Right lobe of liver (tissue), 6 donors: ENCODE results near the gene MPP4. TPM values are rescaled to one million over a fixed set of nuclear protein-coding genes. Genes with fewer than 3 reads are reported as not detected.

Experiments used
- ATAC-seq, 4 donors: fragments of 200-7000 bp; cut with Tn5 transposase; one replicate each; pipeline ENCODE4 v1.9.1; 2020; ENCODE audit warnings: mild to moderate bottlenecking in 4 of 4, moderate library complexity in 4 of 4
- DNase-seq, 3 donors: peaks; one replicate each; pipeline ENCODE4 v3.0.0-alpha.2; 2020
- H3K27ac ChIP-seq, 3 donors: fragments of 200-600 bp; one replicate each; pipeline ENCODE4 v1.8.0; 2022
- H3K27me3 ChIP-seq, 2 donors: fragments of 200-600 bp; one replicate each; pipeline ENCODE4 v1.8.0; 2022
- H3K36me3 ChIP-seq, 4 donors: fragments of 200-600 bp; sonication (generic) in 1 of 4; one replicate each; pipeline versions ENCODE4 v1.5.1 to v1.8.0; 2017 to 2022; ENCODE audit warnings: control low read depth in 1 of 4
- H3K4me1 ChIP-seq, 4 donors: fragments of 200-600 bp; sonication (generic) in 1 of 4; one replicate each; pipeline versions ENCODE4 v1.5.1 to v1.8.0; 2017 to 2022; ENCODE audit warnings: control low read depth in 1 of 4
- H3K4me3 ChIP-seq, 3 donors: fragments of 200-600 bp; one replicate each; pipeline ENCODE4 v1.8.0; 2022
- H3K9me3 ChIP-seq, 4 donors: fragments of 200-600 bp; sonication (generic) in 1 of 4; one replicate each; pipeline versions ENCODE4 v1.5.1 to v1.8.0; 2017 to 2022; ENCODE audit warnings: control low read depth in 1 of 4
- POLR2A ChIP-seq: fragments of 450-650 bp; IDR thresholded peaks from one replicate; pipeline ENCODE4 v1.6.1; 2017; ENCODE audit warnings: antibody characterized with exemption, mild to moderate bottlenecking
- WGBS: methylation state at CpG from one replicate; pipeline ENCODE4 v1.1.6; 2018; ENCODE audit warnings: low coverage, low lambda C conversion rate; ENCODE audit not compliant: insufficient coverage; ENCODE audit errors: missing lambda C conversion rate; 5-methylcytosine and 5-hydroxymethylcytosine counted together
- intact Hi-C, 2 donors: fragments of 100-400 bp; cut with DNase I; formaldehyde crosslinking; loops; one replicate each; pipeline versions ENCODE4 v1.11.2 to v1.14.1; 2022
- total RNA-seq, 6 experiments: library from RNA; depleted of rRNA in 2 of 6; stranded (reverse); fragments of >200 nt in 2 of 6; fragmentation: NEBNext Ultra II Directional in 3 of 6; extraction: Animal tissue kit (Norgen Biotek cat#: 25700) in 3 of 6; gene quantifications; one replicate each; pipeline versions ENCODE4 v1.1.0 to v1.2.4, GENCODE V29; 2016 to 2023
- TF ChIP-seq, protein P1 (sequence below), 4 donors: fragments of 200-600 bp in 3 of 4; fragments of 450-650 bp in 1 of 4; IDR thresholded peaks; one replicate each; pipeline versions ENCODE4 v1.5.1 to v1.8.0; 2016 to 2022; ENCODE audit warnings: antibody characterized with exemption in 4 of 4, mild to moderate bottlenecking in 2 of 4
- donor health status: DM: no; HTN: yes; CAD: no.
- donor health status: DM: no; HTN: no; CAD: no.
- donor health status: DM: no; HTN: no; CAD: no.
- donor health status: DM: no; HTN: yes; CAD: no.
- donor health status: DM: no; HTN: yes; CAD: no.

The MPP4 gene
- total RNA-seq, 6 experiments from 2014 or later: 0.12 to 0.15 TPM; not detected in 4

- Histone ChIP-seq H3K4me1 (no peaks in the 10 kb centered on the region), H3K4me3 (no peak overlapping the region), H3K27ac (no peak overlapping the region), H3K36me3 (peaks cover 0 to 32% (median 19%) of the 10 kb centered on the region in 4 donors), H3K27me3 (no peaks in the 10 kb centered on the region), H3K9me3 (no peaks in the 10 kb centered on the region)
- intact Hi-C loops: no loop called here
- TF ChIP-seq POLR2A: no peak
- TF ChIP-seq, protein P1, sequence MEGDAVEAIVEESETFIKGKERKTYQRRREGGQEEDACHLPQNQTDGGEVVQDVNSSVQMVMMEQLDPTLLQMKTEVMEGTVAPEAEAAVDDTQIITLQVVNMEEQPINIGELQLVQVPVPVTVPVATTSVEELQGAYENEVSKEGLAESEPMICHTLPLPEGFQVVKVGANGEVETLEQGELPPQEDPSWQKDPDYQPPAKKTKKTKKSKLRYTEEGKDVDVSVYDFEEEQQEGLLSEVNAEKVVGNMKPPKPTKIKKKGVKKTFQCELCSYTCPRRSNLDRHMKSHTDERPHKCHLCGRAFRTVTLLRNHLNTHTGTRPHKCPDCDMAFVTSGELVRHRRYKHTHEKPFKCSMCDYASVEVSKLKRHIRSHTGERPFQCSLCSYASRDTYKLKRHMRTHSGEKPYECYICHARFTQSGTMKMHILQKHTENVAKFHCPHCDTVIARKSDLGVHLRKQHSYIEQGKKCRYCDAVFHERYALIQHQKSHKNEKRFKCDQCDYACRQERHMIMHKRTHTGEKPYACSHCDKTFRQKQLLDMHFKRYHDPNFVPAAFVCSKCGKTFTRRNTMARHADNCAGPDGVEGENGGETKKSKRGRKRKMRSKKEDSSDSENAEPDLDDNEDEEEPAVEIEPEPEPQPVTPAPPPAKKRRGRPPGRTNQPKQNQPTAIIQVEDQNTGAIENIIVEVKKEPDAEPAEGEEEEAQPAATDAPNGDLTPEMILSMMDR (IDR thresholded peaks at IDR 0.05): no peak
- ATAC-seq: no peak
- no peak for DNase-seq
- 100% methylated on average over 1 of the region's 1 CpG for WGBS
These were observed 3.2 kb upstream of the MPP4 start for GRCh38 chr2:201701646-201702045.

DNA sequence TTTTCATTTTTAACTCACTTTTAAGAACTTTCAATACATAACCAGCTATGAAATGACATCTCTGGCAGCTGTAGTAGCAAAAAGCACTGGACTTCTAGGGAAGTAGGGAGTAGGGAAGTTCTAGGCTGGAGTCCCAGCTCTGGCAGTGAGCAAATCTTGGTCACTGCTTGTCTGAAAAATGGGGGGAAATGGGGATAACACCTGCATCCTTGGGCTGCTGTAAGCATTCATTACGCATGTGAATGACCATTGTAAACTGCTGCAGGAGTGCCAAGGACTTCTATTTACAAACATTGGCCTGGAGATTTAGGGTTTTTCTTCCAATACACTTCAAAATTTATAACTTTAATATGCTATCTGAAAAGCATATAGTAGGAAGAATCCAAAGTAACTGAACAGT lies 972 bp upstream of the MPP4 start:
- intact Hi-C loops: no loop called here
- Histone ChIP-seq H3K9me3 (no peaks in the 10 kb centered on the region), H3K36me3 (peaks cover 0 to 16% (median 13%) of the 10 kb centered on the region in 4 donors), H3K4me1 (no peaks in the 10 kb centered on the region), H3K4me3 (no peak overlapping the region), H3K27ac (no peak overlapping the region), H3K27me3 (no peaks in the 10 kb centered on the region)
- WGBS: 100% methylated on average over 1 of the region's 1 CpG
- ATAC-seq: no peak
- no peak for DNase-seq
- TF ChIP-seq, protein P1 (IDR thresholded peaks at IDR 0.05): no peak
- no peak for TF ChIP-seq POLR2A

- Histone ChIP-seq H3K36me3 (peaks cover 0 to 7% (median 2%) of the 10 kb centered on the region in 4 donors), H3K4me1 (no peaks in the 10 kb centered on the region), H3K27me3 (no peaks in the 10 kb centered on the region), H3K27ac (no peak overlapping the region), H3K9me3 (no peaks in the 10 kb centered on the region), H3K4me3 (no peak overlapping the region)
- WGBS: 65% methylated on average over 2 of the region's 2 CpGs
- intact Hi-C loops: no loop called here
- TF ChIP-seq POLR2A: no peak
- TF ChIP-seq, protein P1 (IDR thresholded peaks at IDR 0.05): no peak
- DNase-seq: no peak
- no peak for ATAC-seq
These were observed 545 bp downstream of the MPP4 start for GRCh38 chr2:201697899-201698298.

GRCh38 chr2:201696151-201696659 lies 2.2 kb downstream of the MPP4 start:
- DNase-seq: no peak
- Histone ChIP-seq H3K4me3 (no peak overlapping the region), H3K4me1 (no peaks in the 10 kb centered on the region), H3K27me3 (no peaks in the 10 kb centered on the region), H3K36me3 (peaks cover 0 to 3% (median 2%) of the 10 kb centered on the region in 4 donors), H3K27ac (no peak overlapping the region), H3K9me3 (no peaks in the 10 kb centered on the region)
- no peak for ATAC-seq
- 47% methylated on average over 4 of the region's 6 CpGs for WGBS
- intact Hi-C loops: no loop called here
- TF ChIP-seq, protein P1 (IDR thresholded peaks at IDR 0.05): no peak
- TF ChIP-seq POLR2A: no peak

- ATAC-seq: no peak
- Histone ChIP-seq H3K36me3 (no peaks in the 10 kb centered on the region), H3K27ac (no peak overlapping the region), H3K9me3 (no peaks in the 10 kb centered on the region), H3K4me1 (no peaks in the 10 kb centered on the region), H3K27me3 (no peaks in the 10 kb centered on the region), H3K4me3 (no peak overlapping the region)
- TF ChIP-seq, protein P1 (IDR thresholded peaks at IDR 0.05): no peak
- TF ChIP-seq POLR2A: no peak
- intact Hi-C loops: no loop called here
- 100% methylated on average over 1 of the region's 3 CpGs for WGBS
- DNase-seq: no peak
These were observed 13.3 kb downstream of the MPP4 start for GRCh38 chr2:201685156-201685555.
